ENCODE measurements around the gene PRR20G. TPM values are rescaled to one million over a fixed set of nuclear protein-coding genes. Genes with fewer than 3 reads are reported as not detected.

The PRR20G gene
- total RNA-seq, 1 experiment from 2014 or later, result not detected

- Histone ChIP-seq H3K4me3 (no peak overlapping the region), H3K36me3 (no peaks in the 10 kb centered on the region), H3K27me3 (replicated peaks) (no peaks in the 10 kb centered on the region), H3K27ac (no peak overlapping the region), H3K4me1 (replicated peaks) (no peaks in the 10 kb centered on the region), H3K9me3 (replicated peaks) (no peaks in the 10 kb centered on the region)
- no peak for DNase-seq (ENCODE audit: low read depth in 1 of 2, low spot score in 2 of 2)
These were observed 22.9 kb downstream of the PRR20G start for GRCh38 chr3:127264794-127265514.

GRCh38 chr3:127264292-127264691 is 23.6 kb downstream of the PRR20G start:
- Histone ChIP-seq H3K36me3 (no peaks in the 10 kb centered on the region), H3K27ac (no peak overlapping the region), H3K9me3 (replicated peaks) (no peaks in the 10 kb centered on the region), H3K27me3 (replicated peaks) (no peaks in the 10 kb centered on the region), H3K4me1 (replicated peaks) (no peaks in the 10 kb centered on the region), H3K4me3 (no peak overlapping the region)
- no peak for DNase-seq (ENCODE audit: low read depth in 1 of 2, low spot score in 2 of 2)

GRCh38 chr3:127263586-127264231 is 24.1 kb downstream of the PRR20G start:
- Histone ChIP-seq H3K4me1 (replicated peaks) (no peaks in the 10 kb centered on the region), H3K27me3 (replicated peaks) (no peaks in the 10 kb centered on the region), H3K9me3 (replicated peaks) (no peaks in the 10 kb centered on the region), H3K36me3 (no peaks in the 10 kb centered on the region), H3K4me3 (no peak overlapping the region), H3K27ac (no peak overlapping the region)
- no peak for DNase-seq (ENCODE audit: low read depth in 1 of 2, low spot score in 2 of 2)

GRCh38 chr3:127263037-127263436 is 24.8 kb downstream of the PRR20G start:
- DNase-seq (ENCODE audit: low read depth in 1 of 2, low spot score in 2 of 2), result no peak
- H3K27ac ChIP-seq, result no peak overlapping the region
- H3K27me3 ChIP-seq (replicated peaks), result no peaks in the 10 kb centered on the region
- no peaks in the 10 kb centered on the region for H3K4me1 ChIP-seq (replicated peaks)
- no peaks in the 10 kb centered on the region for H3K9me3 ChIP-seq (replicated peaks)
- no peak overlapping the region for H3K4me3 ChIP-seq
- no peaks in the 10 kb centered on the region for H3K36me3 ChIP-seq

DNA sequence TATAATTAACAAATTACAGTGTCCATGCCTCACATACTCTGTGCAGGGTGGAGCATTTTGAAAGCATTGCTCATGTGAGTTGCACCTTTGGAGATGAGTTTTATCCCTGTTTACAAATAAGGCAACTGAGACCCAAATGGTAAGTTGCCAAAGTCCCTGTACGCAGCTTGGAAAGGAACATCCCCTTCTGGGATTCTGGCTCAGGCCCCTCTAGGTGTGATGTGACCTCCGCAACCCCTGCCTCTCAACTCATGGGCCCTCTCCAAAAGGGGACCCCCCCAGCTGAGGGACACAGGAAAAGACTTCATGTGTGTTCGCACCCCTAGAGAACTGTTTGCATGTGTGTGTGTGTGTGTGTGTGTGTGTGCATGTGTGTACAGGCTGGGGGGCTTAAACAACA is 25.3 kb downstream of the PRR20G start:
- Histone ChIP-seq H3K27ac (no peak overlapping the region), H3K27me3 (replicated peaks) (no peaks in the 10 kb centered on the region), H3K4me1 (replicated peaks) (no peaks in the 10 kb centered on the region), H3K36me3 (no peaks in the 10 kb centered on the region), H3K4me3 (no peak overlapping the region), H3K9me3 (replicated peaks) (no peaks in the 10 kb centered on the region)
- no peak for DNase-seq (ENCODE audit: low read depth in 1 of 2, low spot score in 2 of 2)

DNA sequence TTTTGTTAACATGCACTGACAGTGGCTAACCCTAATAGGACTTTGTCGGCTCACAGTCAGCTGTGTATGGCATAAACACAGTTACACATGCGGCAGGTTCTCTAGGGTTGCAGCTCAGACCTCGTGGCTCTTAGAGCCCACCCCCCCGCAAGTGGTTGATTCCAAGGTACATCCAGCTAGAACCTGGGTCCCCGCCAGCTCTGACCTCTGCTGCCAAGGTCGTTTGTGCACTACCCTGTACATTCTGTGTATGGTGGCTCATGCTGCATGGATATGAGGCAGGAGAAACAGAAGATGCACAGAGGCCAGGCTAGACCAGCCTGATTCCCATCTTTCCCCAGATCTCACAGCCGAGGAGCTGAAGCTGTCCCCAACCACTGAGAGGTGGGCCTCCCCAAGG is 25.9 kb downstream of the PRR20G start:
- H3K36me3 ChIP-seq, result no peaks in the 10 kb centered on the region
- no peaks in the 10 kb centered on the region for H3K27me3 ChIP-seq (replicated peaks)
- no peak for DNase-seq (ENCODE audit: low read depth in 1 of 2, low spot score in 2 of 2)
- no peaks in the 10 kb centered on the region for H3K9me3 ChIP-seq (replicated peaks)
- no peak overlapping the region for H3K4me3 ChIP-seq
- no peaks in the 10 kb centered on the region for H3K4me1 ChIP-seq (replicated peaks)
- no peak overlapping the region for H3K27ac ChIP-seq

- Histone ChIP-seq H3K9me3 (replicated peaks) (no peaks in the 10 kb centered on the region), H3K4me3 (no peak overlapping the region), H3K27me3 (replicated peaks) (no peaks in the 10 kb centered on the region), H3K36me3 (no peaks in the 10 kb centered on the region), H3K27ac (no peak overlapping the region), H3K4me1 (replicated peaks) (no peaks in the 10 kb centered on the region)
- DNase-seq (ENCODE audit: low read depth in 1 of 2, low spot score in 2 of 2), result no peak
These were observed 26.9 kb downstream of the PRR20G start for GRCh38 chr3:127260826-127261555.

DNA sequence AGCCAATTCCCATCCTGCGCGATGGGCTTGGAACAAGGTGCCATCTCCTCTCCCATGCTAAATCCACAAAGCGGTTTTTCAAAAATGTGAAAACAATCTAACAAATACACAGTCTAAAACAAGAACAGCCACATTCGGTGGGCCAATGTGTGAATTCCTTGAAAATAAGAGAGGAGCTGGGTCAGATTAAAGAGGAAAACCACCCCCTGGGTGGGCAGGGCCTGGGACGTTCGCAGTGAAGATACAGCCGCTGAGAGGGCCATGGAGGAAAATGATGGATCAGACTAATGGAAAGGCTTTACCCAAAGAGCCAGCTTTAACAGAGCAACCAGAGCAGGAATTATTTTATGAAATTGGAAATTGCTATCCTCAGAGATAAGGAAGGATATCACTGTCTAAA is 27.4 kb downstream of the PRR20G start:
- no peaks in the 10 kb centered on the region for H3K36me3 ChIP-seq
- no peaks in the 10 kb centered on the region for H3K27me3 ChIP-seq (replicated peaks)
- no peaks in the 10 kb centered on the region for H3K9me3 ChIP-seq (replicated peaks)
- no peak overlapping the region for H3K27ac ChIP-seq
- no peak for DNase-seq (ENCODE audit: low read depth in 1 of 2, low spot score in 2 of 2)
- no peak overlapping the region for H3K4me3 ChIP-seq
- no peaks in the 10 kb centered on the region for H3K4me1 ChIP-seq (replicated peaks)

GRCh38 chr3:127259882-127260281 is 28.0 kb downstream of the PRR20G start:
- H3K27me3 ChIP-seq (replicated peaks), result no peaks in the 10 kb centered on the region
- no peaks in the 10 kb centered on the region for H3K9me3 ChIP-seq (replicated peaks)
- DNase-seq (ENCODE audit: low read depth in 1 of 2, low spot score in 2 of 2), result no peak

GRCh38 chr3:127258733-127259132 is 29.1 kb downstream of the PRR20G start:
- Histone ChIP-seq H3K36me3 (no peaks in the 10 kb centered on the region), H3K4me3 (no peak overlapping the region), H3K27me3 (replicated peaks) (no peaks in the 10 kb centered on the region), H3K9me3 (replicated peaks) (no peaks in the 10 kb centered on the region), H3K27ac (no peak overlapping the region), H3K4me1 (replicated peaks) (no peaks in the 10 kb centered on the region)
- DNase-seq (ENCODE audit: low read depth in 1 of 2, low spot score in 2 of 2), result no peak

More at GRCh38 chr3:127259882-127260281, 28.0 kb downstream of the PRR20G start:
- H3K36me3 ChIP-seq, result no peaks in the 10 kb centered on the region
- no peak overlapping the region for H3K27ac ChIP-seq
- H3K4me3 ChIP-seq, result no peak overlapping the region
- H3K4me1 ChIP-seq (replicated peaks), result no peaks in the 10 kb centered on the region

GRCh38 chr3:127257351-127257750 is 30.5 kb downstream of the PRR20G start:
- Histone ChIP-seq H3K27ac (no peak overlapping the region), H3K36me3 (no peaks in the 10 kb centered on the region), H3K4me3 (no peak overlapping the region), H3K4me1 (replicated peaks) (no peaks in the 10 kb centered on the region), H3K9me3 (replicated peaks) (no peaks in the 10 kb centered on the region), H3K27me3 (replicated peaks) (no peaks in the 10 kb centered on the region)
- no peak for DNase-seq (ENCODE audit: low read depth in 1 of 2, low spot score in 2 of 2)

DNA sequence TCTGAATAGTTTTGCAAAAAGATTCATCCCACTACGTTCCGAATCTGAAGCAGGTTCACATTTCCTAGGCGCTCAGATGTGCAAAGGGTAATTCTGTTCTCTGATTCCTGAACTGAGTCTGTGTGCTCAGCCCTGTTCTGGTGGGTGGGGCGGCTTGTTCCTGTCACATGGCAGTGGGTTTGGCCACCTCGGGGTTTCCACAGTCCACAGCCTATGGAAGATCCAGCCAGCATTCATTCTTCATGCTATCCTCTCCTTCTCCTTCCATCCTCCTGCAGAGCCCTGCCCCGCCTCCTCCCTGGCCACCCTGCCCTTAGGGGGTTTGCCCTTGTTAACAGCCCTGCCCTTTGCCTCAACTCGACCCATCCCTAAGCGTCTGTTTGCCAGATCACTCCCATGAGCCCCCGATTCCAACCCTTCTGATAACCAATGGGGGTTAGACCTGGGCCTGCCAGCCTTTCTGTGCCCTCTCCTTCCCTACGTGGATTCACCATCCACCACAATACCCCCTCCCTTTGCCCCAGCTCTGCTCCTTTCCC is 31.0 kb downstream of the PRR20G start:
- no peaks in the 10 kb centered on the region for H3K4me1 ChIP-seq (replicated peaks)
- peak in 1 of 2 experiments; percentile 9 for DNase-seq (ENCODE audit: low read depth in 1 of 2, low spot score in 2 of 2)
- no peak overlapping the region for H3K27ac ChIP-seq
- H3K27me3 ChIP-seq (replicated peaks), result no peaks in the 10 kb centered on the region
- H3K9me3 ChIP-seq (replicated peaks), result no peaks in the 10 kb centered on the region
- H3K36me3 ChIP-seq, result no peaks in the 10 kb centered on the region
- H3K4me3 ChIP-seq, result no peak overlapping the region

DNA sequence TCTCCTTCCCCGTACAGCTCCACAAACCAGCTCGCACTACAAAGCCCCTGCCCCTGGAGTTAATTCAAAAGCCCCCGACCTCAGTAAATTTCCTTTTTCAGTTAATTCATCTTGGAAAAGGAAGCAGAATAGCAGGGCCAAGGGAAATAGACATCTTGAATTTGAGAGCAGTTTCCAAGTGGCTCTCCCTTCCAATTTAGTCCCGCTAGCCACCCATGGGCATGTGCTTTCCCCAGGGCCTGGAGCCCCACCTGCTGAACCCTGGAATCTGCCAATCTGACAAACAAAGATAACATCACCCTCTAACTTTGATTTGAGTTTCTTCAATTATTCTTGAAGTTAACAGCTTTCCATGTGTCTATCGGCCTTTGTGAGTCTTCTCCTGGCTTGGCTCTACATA is 31.7 kb downstream of the PRR20G start:
- H3K27me3 ChIP-seq (replicated peaks), result no peaks in the 10 kb centered on the region
- no peaks in the 10 kb centered on the region for H3K4me1 ChIP-seq (replicated peaks)
- H3K4me3 ChIP-seq, result no peak overlapping the region
- no peaks in the 10 kb centered on the region for H3K36me3 ChIP-seq
- DNase-seq (ENCODE audit: low read depth in 1 of 2, low spot score in 2 of 2), result no peak
- no peak overlapping the region for H3K27ac ChIP-seq
- no peaks in the 10 kb centered on the region for H3K9me3 ChIP-seq (replicated peaks)

DNA sequence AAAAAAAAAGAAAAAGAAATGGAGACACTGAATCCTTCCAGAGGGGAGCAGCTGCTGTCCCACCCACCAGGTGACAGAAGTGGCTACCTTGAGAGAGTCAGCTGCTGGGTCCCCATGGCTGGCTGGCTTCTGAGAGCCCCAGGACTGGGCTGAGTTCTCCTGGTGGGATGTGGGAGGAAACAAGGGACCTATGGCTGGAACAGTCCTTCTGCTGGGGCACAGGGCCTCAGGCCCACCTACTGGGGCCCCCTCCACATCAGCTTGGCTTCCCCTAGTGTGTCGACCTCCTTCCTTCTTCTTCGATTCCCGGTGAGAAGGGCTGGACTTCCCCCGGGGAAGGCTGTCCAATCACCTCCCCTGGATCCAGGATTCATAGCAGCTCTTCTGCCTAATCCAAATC is 32.3 kb downstream of the PRR20G start:
- no peak overlapping the region for H3K27ac ChIP-seq
- H3K4me1 ChIP-seq (replicated peaks), result no peaks in the 10 kb centered on the region
- H3K4me3 ChIP-seq, result no peak overlapping the region
- DNase-seq (ENCODE audit: low read depth in 1 of 2, low spot score in 2 of 2), result peak in 1 of 2 experiments; percentile 16
- H3K27me3 ChIP-seq (replicated peaks), result no peaks in the 10 kb centered on the region
- no peaks in the 10 kb centered on the region for H3K36me3 ChIP-seq
- H3K9me3 ChIP-seq (replicated peaks), result no peaks in the 10 kb centered on the region

Data from SJSA1 (cell line).